RPMI8226 (cell line): ENCODE results near the gene UST.
"Not testable (repeated sequence)": the region's sequence is repeated elsewhere in the genome, so short reads cannot be mapped to it uniquely, and the experiment has no call there.

ENCODE experiments used
- DNase-seq: peaks from one replicate; pipeline ENCODE4 v3.0.0-alpha.2; 2015

Gene UST

DNA sequence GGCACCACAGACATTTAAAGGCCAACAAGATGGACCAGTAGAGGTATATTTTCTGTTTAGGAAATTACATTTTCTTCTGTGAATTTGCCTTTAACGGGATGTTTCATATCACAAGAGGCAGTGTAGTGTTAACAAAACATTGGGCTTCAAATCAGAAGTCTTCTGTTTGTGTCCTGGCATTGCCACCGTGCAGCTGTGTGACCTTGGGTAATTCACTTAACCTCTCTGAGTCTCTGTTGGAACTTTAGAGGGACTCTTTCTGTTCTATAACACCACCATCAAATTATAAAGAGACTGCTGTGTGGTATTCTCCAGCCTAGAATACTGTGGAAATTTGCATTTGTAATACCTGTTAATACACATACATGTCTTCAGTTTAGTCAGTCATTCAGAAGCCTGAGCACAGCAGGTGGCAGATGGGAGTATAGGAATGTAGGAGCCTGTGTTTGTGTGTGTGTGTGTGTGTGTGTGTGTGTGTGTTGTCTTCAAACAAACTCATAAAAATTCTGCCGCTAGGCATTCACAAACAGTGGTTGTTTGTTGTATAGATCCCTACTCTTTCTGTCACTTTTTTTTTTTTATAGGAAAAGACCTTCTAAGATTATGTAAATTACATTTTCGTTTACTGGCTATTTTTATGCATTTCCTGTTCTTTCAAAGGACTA is 22.6 kb downstream of the UST start:
- no peak for DNase-seq

GRCh38 chr6:148770408-148771211 is 23.8 kb downstream of the UST start:
- DNase-seq = no peak

- peak; percentile 86 for DNase-seq
Observed at GRCh38 chr6:148771212-148771601, 24.4 kb downstream of the UST start.

DNA sequence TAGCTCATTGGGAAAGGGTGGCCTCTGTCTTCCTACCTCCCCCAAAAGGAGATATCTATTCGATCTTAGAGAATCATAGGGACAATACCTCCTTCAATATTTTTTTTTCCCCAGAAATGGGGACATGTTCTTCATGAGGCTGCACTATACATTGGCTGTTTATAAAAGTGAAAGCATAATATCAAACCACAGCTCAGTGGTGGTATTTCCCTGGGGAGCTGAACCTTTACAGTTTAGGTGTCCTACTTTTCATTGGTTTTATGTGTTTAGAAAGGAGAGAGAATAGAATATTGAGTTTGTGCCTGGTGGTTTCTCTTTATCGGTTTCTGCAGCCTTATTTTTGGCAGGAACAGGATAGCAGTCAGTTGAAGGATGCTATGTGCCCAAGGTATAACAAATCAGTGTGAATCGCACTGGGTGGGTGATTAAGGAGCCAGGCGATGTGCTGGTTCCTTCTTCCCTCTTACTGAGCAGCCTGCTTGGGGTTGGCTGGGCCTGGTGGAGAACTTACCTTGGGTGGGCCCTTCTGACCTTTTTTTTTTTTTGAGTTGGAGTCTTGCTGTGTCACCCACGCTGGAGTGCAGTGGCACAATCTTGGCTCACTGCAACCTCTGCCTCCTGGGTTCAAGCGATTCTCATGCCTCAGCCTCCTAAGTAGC is 25.2 kb downstream of the UST start:
- no peak for DNase-seq

- no peak for DNase-seq
Observed at GRCh38 chr6:148775161-148775560, 28.3 kb downstream of the UST start.

GRCh38 chr6:148776321-148777308 is 29.8 kb downstream of the UST start:
- DNase-seq = peak; percentile 40

GRCh38 chr6:148779142-148779562 is 32.3 kb downstream of the UST start:
- no peak for DNase-seq

- DNase-seq = not testable (repeated sequence)
Observed at GRCh38 chr6:148780423-148780822, 33.6 kb downstream of the UST start.

DNA sequence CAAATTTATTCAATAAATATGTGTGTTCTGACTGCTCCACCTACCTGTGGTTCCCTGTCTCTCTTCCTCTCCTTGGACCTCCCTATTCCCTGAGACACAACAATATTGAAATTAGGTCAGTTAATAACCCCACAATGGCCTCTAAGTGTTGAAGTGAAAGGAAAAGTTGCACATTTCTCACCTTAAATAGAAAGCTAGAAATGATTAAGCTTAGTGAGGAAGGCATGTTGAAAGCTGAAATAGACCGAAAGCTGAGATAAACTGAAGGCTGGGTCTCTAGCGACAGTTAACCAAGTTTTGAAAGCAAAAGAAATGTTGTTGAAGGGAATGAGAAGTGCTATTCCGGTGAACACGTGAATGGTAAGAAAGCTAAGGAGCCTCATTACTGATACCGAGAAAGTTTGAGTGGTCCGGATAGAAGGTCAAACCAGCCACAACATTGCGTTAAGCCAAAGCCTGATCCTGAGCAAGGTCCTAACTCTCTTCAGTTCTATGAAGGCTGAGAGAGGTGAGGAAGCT is 34.1 kb downstream of the UST start:
- no peak for DNase-seq

GRCh38 chr6:148789948-148790347 is 43.1 kb downstream of the UST start:
- no peak for DNase-seq

DNA sequence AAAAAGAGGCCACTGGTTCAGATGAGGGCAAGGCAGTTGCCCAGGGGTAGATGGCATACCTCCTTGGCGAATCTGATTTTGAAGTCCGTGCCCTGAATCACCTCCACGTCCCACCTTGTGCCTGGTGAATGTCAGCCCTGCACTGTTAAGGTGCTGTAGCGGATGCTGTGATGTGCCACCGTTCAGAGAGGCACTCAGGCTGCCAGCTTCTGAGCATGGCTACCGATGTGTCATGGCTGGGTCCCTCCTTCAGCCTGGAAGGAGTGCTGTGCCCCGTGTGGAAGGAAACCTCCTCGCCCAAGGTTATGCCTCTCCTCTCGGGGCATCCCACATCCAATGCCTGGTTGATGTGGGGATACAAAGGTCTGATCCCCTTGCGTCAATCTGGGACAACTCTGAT is 43.6 kb downstream of the UST start:
- DNase-seq = no peak

GRCh38 chr6:148790817-148791216 is 44.0 kb downstream of the UST start:
- DNase-seq = no peak

- no peak for DNase-seq
Observed at GRCh38 chr6:148791372-148791771, 44.5 kb downstream of the UST start.

DNA sequence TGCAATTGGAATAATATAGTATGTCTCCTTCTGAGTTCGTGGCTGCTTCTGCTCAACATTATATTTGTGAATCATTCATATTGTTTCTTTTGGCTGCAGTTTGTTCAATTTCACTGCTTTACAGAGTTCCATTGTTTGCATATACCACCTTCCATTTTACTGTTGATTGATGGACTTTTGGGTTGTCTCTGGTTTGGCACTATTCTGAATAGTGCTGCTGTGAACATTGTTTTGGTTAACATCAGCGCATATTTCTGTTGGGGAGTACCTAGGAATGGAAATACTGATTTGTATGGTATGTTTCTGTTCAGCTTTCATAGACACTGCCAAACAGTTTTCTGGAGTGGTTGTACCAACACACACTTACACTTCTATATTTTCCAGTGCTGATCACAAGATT is 46.9 kb downstream of the UST start:
- DNase-seq = no peak

DNA sequence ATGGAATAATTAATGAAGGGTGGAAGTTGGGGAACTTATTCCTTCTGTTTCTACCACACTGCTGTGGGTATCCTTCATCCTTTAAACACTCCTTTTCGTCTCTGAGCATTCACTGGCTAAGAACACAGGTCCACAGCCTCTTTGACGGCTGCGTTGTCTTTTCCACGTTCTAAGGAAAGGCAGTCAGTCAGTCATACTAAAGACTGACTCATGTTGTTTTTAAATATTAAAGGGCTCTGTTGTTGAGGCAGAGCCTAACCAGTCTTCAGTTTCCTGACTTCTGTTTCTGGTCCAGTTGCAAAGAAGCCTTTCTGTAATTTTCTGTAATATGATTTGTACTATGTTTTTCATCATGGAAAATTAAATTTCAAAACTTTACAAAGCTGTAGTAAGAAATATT is 48.0 kb downstream of the UST start:
- DNase-seq = no peak

DNA sequence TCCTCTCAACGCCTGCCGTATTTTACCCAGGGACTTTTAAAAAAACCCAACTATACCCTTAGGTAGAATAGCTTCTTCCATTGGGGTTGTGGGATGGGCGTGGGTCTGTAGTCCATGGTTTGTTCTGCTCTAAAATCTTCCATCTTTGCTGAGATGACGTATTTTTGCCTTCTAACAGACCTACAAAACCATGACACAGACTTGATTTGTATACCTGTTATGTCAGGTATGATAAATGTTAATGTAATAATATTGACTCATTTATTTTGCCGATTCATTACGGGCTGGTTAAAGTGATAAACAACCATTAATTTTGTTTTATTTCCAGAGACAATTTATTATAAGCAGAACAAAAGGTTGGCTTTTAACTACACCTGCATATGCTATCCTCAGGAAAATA is 48.7 kb downstream of the UST start:
- DNase-seq = no peak

GRCh38 chr6:148799647-148800046 is 52.8 kb downstream of the UST start:
- DNase-seq = no peak

- no peak for DNase-seq
Observed at GRCh38 chr6:148800536-148800935, 53.7 kb downstream of the UST start.

GRCh38 chr6:148803979-148804378 is 57.1 kb downstream of the UST start:
- DNase-seq = no peak

GRCh38 chr6:148805777-148806176 is 58.9 kb downstream of the UST start:
- no peak for DNase-seq

- no peak for DNase-seq
Observed at GRCh38 chr6:148807784-148808183, 61.0 kb downstream of the UST start.

GRCh38 chr6:148808786-148809304 is 62.0 kb downstream of the UST start:
- DNase-seq = no peak
